Suprapubic skin (tissue), 4 donors: Measurements from ENCODE around the gene KRI1. TPM values are rescaled to one million over a fixed set of nuclear protein-coding genes. Genes with fewer than 3 reads are reported as not detected.

Experiments
- DNase-seq, 2 donors: peaks; one replicate each; pipeline ENCODE4 v3.0.0-alpha.2; 2019; ENCODE audit warnings: low spot score in 2 of 2
- H3K27ac ChIP-seq: fragments of 200-600 bp; sonication (generic); one replicate; pipeline ENCODE4 v1.5.1; 2019
- H3K27me3 ChIP-seq: fragments of 200-600 bp; sonication (generic); one replicate; pipeline ENCODE4 v1.5.1; 2019
- H3K36me3 ChIP-seq: fragments of 200-600 bp; sonication (generic); one replicate; pipeline ENCODE4 v1.5.1; 2019
- H3K4me1 ChIP-seq: fragments of 200-600 bp; sonication (generic); one replicate; pipeline ENCODE4 v1.5.1; 2019
- H3K4me3 ChIP-seq: fragments of 200-600 bp; sonication (generic); one replicate; pipeline ENCODE4 v1.5.1; 2019; ENCODE audit warnings: mild to moderate bottlenecking
- H3K9me3 ChIP-seq: fragments of 200-600 bp; sonication (generic); one replicate; pipeline ENCODE4 v1.5.1; 2019
- EP300 ChIP-seq: sonication (generic); formaldehyde crosslinking; IDR thresholded peaks from one replicate; pipeline ENCODE4 v1.6.1; 2017; ENCODE audit warnings: antibody characterized with exemption
- POLR2A ChIP-seq, 2 donors: fragments of 450-650 bp; IDR thresholded peaks; one replicate each; pipeline ENCODE4 v1.6.1; 2017; ENCODE audit warnings: antibody characterized with exemption in 2 of 2, mild to moderate bottlenecking in 2 of 2, moderate library complexity in 2 of 2
- POLR2AphosphoS5 ChIP-seq, 3 donors: sonication (generic); formaldehyde crosslinking; IDR thresholded peaks; one replicate each; pipeline ENCODE4 v1.6.1; 2017; ENCODE audit warnings: antibody characterized with exemption in 3 of 3
- WGBS: methylation state at CpG from one replicate; pipeline ENCODE4 v1.1.5; 2018; 5-methylcytosine and 5-hydroxymethylcytosine counted together
- total RNA-seq, 4 donors: library from RNA; depleted of rRNA; stranded (reverse); fragments of >200 nt; gene quantifications; one replicate each; pipeline ENCODE4 v1.1.0, GENCODE V29; 2016
- TF ChIP-seq, protein P1 (sequence below), 2 donors: fragments of 200-600 bp in 1 of 2; fragments of 450-650 bp in 1 of 2; sonication (generic) in 1 of 2; IDR thresholded peaks; one replicate each; pipeline ENCODE4 v1.5.1; 2016 to 2019; ENCODE audit warnings: antibody characterized with exemption in 2 of 2, mild to moderate bottlenecking in 1 of 2, moderate library complexity in 1 of 2

KRI1 gene
- total RNA-seq, 4 donors from 2014 or later = 19.1 to 46.9 (median 24.5) TPM

DNA sequence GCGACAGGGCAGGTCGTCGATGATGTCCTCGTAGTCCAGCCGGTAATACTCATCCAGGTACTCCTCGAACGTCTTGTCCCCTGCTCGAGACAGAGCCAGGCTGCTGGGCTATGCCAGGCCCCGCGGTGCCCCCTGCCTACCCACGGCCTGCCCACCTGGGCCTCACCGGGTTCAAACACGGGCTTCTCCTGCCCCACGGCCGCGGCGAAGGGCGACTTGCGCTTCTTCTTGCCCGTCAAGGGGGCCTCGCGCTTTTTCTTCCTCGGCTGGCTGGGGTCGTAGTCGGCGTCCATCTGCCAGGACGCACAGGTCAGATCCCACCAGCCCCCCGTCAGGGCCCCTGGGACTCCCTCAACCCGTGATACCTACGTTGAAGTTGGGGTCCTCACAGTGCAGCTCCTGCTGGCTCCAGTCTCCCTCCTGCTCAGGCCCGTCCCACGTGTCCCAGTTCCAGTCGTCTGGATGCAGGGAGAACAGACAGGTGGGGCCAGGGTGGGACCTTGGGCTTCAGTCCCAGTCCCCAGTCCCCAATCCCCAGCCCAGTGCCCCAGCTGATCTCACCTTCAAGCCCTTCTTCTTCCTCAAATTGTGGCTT lies 8.1 kb downstream of the KRI1 start:
- WGBS = 92% methylated on average over 32 of the region's 33 CpGs
- Histone ChIP-seq H3K9me3 (no peaks in the 10 kb centered on the region), H3K36me3 (peaks cover 88% of the 10 kb centered on the region), H3K27ac (no peak overlapping the region), H3K27me3 (no peaks in the 10 kb centered on the region), H3K4me3 (no peak overlapping the region), H3K4me1 (peaks cover 36% of the 10 kb centered on the region)
- DNase-seq = no peak
- TF ChIP-seq, protein P1, sequence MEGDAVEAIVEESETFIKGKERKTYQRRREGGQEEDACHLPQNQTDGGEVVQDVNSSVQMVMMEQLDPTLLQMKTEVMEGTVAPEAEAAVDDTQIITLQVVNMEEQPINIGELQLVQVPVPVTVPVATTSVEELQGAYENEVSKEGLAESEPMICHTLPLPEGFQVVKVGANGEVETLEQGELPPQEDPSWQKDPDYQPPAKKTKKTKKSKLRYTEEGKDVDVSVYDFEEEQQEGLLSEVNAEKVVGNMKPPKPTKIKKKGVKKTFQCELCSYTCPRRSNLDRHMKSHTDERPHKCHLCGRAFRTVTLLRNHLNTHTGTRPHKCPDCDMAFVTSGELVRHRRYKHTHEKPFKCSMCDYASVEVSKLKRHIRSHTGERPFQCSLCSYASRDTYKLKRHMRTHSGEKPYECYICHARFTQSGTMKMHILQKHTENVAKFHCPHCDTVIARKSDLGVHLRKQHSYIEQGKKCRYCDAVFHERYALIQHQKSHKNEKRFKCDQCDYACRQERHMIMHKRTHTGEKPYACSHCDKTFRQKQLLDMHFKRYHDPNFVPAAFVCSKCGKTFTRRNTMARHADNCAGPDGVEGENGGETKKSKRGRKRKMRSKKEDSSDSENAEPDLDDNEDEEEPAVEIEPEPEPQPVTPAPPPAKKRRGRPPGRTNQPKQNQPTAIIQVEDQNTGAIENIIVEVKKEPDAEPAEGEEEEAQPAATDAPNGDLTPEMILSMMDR (IDR thresholded peaks at IDR 0.05) = no peak
- TF ChIP-seq POLR2A (IDR thresholded peaks at IDR 0.05) (no peak), POLR2AphosphoS5 (IDR thresholded peaks at IDR 0.05) (no peak), EP300 (no peak)

DNA sequence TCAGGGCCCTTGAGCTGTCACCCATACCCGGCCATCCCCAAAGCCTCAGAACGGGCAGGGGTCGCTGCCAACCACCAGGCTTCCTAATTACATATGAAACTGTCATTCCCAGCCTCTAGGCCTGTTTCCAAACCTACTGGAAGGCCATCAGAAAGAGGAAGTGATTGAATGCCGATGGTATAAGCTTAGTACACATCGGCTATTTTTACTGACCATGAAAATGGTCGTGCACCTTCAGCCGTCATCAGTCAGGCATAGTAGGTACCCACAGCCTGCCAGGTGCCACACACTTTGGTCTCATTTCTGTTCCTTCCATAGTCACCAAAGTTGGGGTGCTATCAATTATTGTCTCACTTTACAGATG lies 10.2 kb downstream of the KRI1 start:
- WGBS = 54% methylated on average over 7 of the region's 7 CpGs
- peak overlapping the region; percentile 50 for H3K27ac ChIP-seq
- no peak overlapping the region for H3K4me3 ChIP-seq
- TF ChIP-seq POLR2AphosphoS5 (IDR thresholded peaks at IDR 0.05) (no peak), EP300 (no peak), POLR2A (IDR thresholded peaks at IDR 0.05) (no peak)
- TF ChIP-seq, protein P1 (IDR thresholded peaks at IDR 0.05) = no peak
- H3K36me3 ChIP-seq = peaks cover 91% of the 10 kb centered on the region
- H3K27me3 ChIP-seq = no peaks in the 10 kb centered on the region
- no peak for DNase-seq
- no peaks in the 10 kb centered on the region for H3K9me3 ChIP-seq
- H3K4me1 ChIP-seq = peaks cover 42% of the 10 kb centered on the region

- H3K9me3 ChIP-seq = no peaks in the 10 kb centered on the region
- no peaks in the 10 kb centered on the region for H3K27me3 ChIP-seq
- H3K36me3 ChIP-seq = peaks cover 91% of the 10 kb centered on the region
- TF ChIP-seq POLR2A (IDR thresholded peaks at IDR 0.05) (no peak), EP300 (no peak), POLR2AphosphoS5 (IDR thresholded peaks at IDR 0.05) (no peak)
- TF ChIP-seq, protein P1 (IDR thresholded peaks at IDR 0.05) = peak; percentile 17 to 32
- no peak for DNase-seq
- peak overlapping the region; percentile 50 for H3K27ac ChIP-seq
- peaks cover 42% of the 10 kb centered on the region for H3K4me1 ChIP-seq
- WGBS = 63% methylated on average over 16 of the region's 30 CpGs
- no peak overlapping the region for H3K4me3 ChIP-seq
Observed at GRCh38 chr19:10554760-10555609, 10.8 kb downstream of the KRI1 start.

DNA sequence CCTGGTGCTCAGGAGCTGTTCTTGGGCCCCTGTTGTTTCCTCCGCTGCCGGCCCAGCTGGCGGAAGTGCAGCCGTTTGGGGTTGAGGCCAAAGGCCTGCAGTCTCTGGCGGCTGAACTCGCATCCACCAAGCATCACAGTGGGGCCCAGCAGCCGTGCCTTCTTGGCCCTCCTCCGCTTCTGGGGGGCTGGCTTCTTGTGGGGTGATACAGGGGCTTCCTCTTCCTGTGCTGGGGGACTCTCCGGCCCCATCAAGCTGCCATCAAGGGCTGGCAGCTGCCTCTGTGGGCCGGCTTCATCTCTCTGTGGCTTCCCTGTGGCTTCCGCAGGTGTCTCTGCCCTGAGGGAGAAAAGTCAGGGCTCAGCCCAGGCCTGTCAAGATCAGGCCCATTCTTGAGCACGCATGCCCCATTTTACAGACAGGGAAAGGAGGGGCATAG lies 11.8 kb downstream of the KRI1 start:
- H3K4me3 ChIP-seq = no peak overlapping the region
- H3K9me3 ChIP-seq = no peaks in the 10 kb centered on the region
- no peak for DNase-seq
- peaks cover 91% of the 10 kb centered on the region for H3K36me3 ChIP-seq
- no peak for TF ChIP-seq EP300
- no peak for TF ChIP-seq POLR2A (IDR thresholded peaks at IDR 0.05)
- TF ChIP-seq, protein P1 (IDR thresholded peaks at IDR 0.05) = no peak
- TF ChIP-seq POLR2AphosphoS5 (IDR thresholded peaks at IDR 0.05) = no peak
- WGBS = 42% methylated on average over 7 of the region's 12 CpGs
- no peaks in the 10 kb centered on the region for H3K27me3 ChIP-seq
- H3K4me1 ChIP-seq = peaks cover 42% of the 10 kb centered on the region
- H3K27ac ChIP-seq = peak overlapping the region; percentile 50

DNA sequence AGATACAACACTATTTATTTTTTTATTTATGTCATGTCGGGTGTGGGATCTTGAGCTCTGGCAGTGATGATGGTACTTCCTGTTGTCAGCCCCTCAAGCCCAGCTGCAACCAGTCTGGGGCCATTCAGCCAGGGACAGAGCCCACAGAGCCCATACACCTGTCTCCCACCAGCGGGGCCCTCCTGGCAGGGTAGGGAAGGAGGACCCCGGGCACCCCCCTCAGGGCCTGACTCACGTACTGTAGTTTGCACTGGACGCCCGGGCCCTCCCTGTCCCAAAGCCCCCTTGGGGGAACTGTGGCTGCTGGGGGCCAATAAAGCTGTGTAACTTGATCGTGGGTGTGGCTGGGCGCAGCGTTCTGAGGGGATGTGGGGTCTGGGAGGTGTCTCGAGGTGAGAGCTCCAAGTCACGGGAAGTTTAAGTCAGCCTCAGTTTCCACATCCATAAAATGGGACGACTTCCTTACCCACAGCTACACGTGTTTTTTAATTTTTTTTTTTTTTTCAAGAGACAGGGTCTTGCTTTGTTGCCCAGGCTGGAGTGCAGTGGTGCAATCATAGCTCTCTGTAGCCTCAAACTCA lies 12.6 kb downstream of the KRI1 start:
- WGBS = 58% methylated on average over 8 of the region's 13 CpGs
- H3K36me3 ChIP-seq = peaks cover 91% of the 10 kb centered on the region
- DNase-seq = no peak
- H3K27ac ChIP-seq = no peak overlapping the region
- peaks cover 42% of the 10 kb centered on the region for H3K4me1 ChIP-seq
- no peaks in the 10 kb centered on the region for H3K27me3 ChIP-seq
- no peaks in the 10 kb centered on the region for H3K9me3 ChIP-seq
- H3K4me3 ChIP-seq = no peak overlapping the region
- no peak for TF ChIP-seq EP300
- TF ChIP-seq POLR2A (IDR thresholded peaks at IDR 0.05) = no peak
- no peak for TF ChIP-seq POLR2AphosphoS5 (IDR thresholded peaks at IDR 0.05)
- TF ChIP-seq, protein P1 (IDR thresholded peaks at IDR 0.05) = no peak
